GM12892 (cell line): ENCODE data around the gene LIFR.

Experiments
- POLR2A ChIP-seq: IDR thresholded peaks from 2 replicates; pipeline ENCODE4 v1.6.1; 2011; ENCODE audit warnings: low read depth, low read length, control low read depth
- TAF1 ChIP-seq: IDR thresholded peaks from 2 replicates; pipeline ENCODE4 v1.6.1; 2011; ENCODE audit warnings: low read depth, mild to moderate bottlenecking, control low read depth, low read length, borderline replicate concordance

DNA sequence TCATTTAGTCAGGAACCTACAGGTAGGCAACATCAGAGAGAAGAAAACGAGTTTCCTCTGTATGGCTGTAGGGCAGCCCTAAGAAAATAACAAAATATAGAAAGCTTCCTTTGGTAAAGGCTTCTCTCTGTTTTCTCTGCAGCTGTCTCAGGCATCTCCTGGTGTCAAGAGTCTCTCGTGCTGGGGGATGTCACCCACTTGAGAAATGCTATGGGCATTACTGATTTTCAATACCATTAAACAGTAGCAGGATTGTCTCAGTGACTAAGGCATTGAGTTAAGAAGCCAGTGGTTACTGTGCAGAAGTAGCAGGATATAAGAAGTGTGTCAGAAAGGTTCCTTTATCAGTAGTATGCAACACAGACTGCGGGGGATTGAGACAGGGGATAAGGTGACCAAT, 32.4 kb downstream of the LIFR start:
- TF ChIP-seq POLR2A (no peak), TAF1 (no peak)
